ENCODE results near the gene EFHC1.

EFHC1 gene

GRCh38 chr6:52541135-52541534 is 121.0 kb downstream of the EFHC1 start:
- TF ChIP-seq TAF1 (IDR thresholded peaks at IDR 0.05; ENCODE audit: borderline replicate concordance, insufficient read depth, low read length) (no peak), REST (IDR thresholded peaks at IDR 0.05; ENCODE audit: insufficient read depth in 1 of 2, low read depth in 2 of 2, low read length in 2 of 2) (no peak), SIN3A (IDR thresholded peaks at IDR 0.05; ENCODE audit: borderline replicate concordance, insufficient read depth, low read length) (no peak), FOXP2 (optimal IDR thresholded peaks at IDR 0.05; ENCODE audit: borderline replicate concordance, extremely low read depth, extremely low read length, insufficient read depth) (no peak), POLR2AphosphoS5 (IDR thresholded peaks at IDR 0.05; ENCODE audit: low read depth, low read length) (no peak)

GRCh38 chr6:52543262-52543661 is 123.1 kb downstream of the EFHC1 start:
- no peak for TF ChIP-seq TAF1 (IDR thresholded peaks at IDR 0.05; ENCODE audit: borderline replicate concordance, insufficient read depth, low read length)
- TF ChIP-seq REST (IDR thresholded peaks at IDR 0.05; ENCODE audit: insufficient read depth in 1 of 2, low read depth in 2 of 2, low read length in 2 of 2): no peak
- no peak for TF ChIP-seq SIN3A (IDR thresholded peaks at IDR 0.05; ENCODE audit: borderline replicate concordance, insufficient read depth, low read length)
- TF ChIP-seq FOXP2 (optimal IDR thresholded peaks at IDR 0.05; ENCODE audit: borderline replicate concordance, extremely low read depth, extremely low read length, insufficient read depth): no peak
- TF ChIP-seq POLR2AphosphoS5 (IDR thresholded peaks at IDR 0.05; ENCODE audit: low read depth, low read length): no peak

- TF ChIP-seq POLR2AphosphoS5 (IDR thresholded peaks at IDR 0.05; ENCODE audit: low read depth, low read length) (no peak), TAF1 (IDR thresholded peaks at IDR 0.05; ENCODE audit: borderline replicate concordance, insufficient read depth, low read length) (no peak), REST (IDR thresholded peaks at IDR 0.05; ENCODE audit: insufficient read depth in 1 of 2, low read depth in 2 of 2, low read length in 2 of 2) (no peak), FOXP2 (optimal IDR thresholded peaks at IDR 0.05; ENCODE audit: borderline replicate concordance, extremely low read depth, extremely low read length, insufficient read depth) (no peak)
These were observed 123.8 kb downstream of the EFHC1 start for GRCh38 chr6:52543729-52544601.

- TF ChIP-seq SIN3A (IDR thresholded peaks at IDR 0.05; ENCODE audit: borderline replicate concordance, insufficient read depth, low read length) (no peak), REST (IDR thresholded peaks at IDR 0.05; ENCODE audit: insufficient read depth in 1 of 2, low read depth in 2 of 2, low read length in 2 of 2) (no peak), TAF1 (IDR thresholded peaks at IDR 0.05; ENCODE audit: borderline replicate concordance, insufficient read depth, low read length) (no peak), FOXP2 (optimal IDR thresholded peaks at IDR 0.05; ENCODE audit: borderline replicate concordance, extremely low read depth, extremely low read length, insufficient read depth) (no peak), POLR2AphosphoS5 (IDR thresholded peaks at IDR 0.05; ENCODE audit: low read depth, low read length) (no peak)
These were observed 124.7 kb downstream of the EFHC1 start for GRCh38 chr6:52544602-52545405.
